Fibroblast of mammary gland (primary cell): ENCODE measurements around the gene CD180.

Experiments
- DNase-seq: peaks from one replicate; pipeline ENCODE4 v3.0.0-alpha.2; 2010; ENCODE audit warnings: low read depth
- H3K4me3 ChIP-seq: 2 replicates; pipeline ENCODE4 v1.5.1; 2011; ENCODE audit warnings: low read depth, mild to moderate bottlenecking, low read length, moderate library complexity; ENCODE audit not compliant: control insufficient read depth
- CTCF ChIP-seq: conservative IDR thresholded peaks from 2 replicates; pipeline ENCODE4 v1.5.1; 2011; ENCODE audit warnings: low read depth, low read length, inconsistent platforms; ENCODE audit not compliant: control insufficient read depth, insufficient read depth

CD180 gene

GRCh38 chr5:67192719-67193438 lies 3.7 kb downstream of the CD180 start:
- DNase-seq = no peak
- TF ChIP-seq CTCF = no peak
- no peak overlapping the region for H3K4me3 ChIP-seq

GRCh38 chr5:67190861-67191260 lies 5.7 kb downstream of the CD180 start:
- TF ChIP-seq CTCF = no peak
- H3K4me3 ChIP-seq = no peak overlapping the region
- DNase-seq = no peak

GRCh38 chr5:67190410-67190809 lies 6.2 kb downstream of the CD180 start:
- no peak for TF ChIP-seq CTCF
- H3K4me3 ChIP-seq = no peak overlapping the region
- no peak for DNase-seq

GRCh38 chr5:67189931-67190330 lies 6.7 kb downstream of the CD180 start:
- H3K4me3 ChIP-seq = no peak overlapping the region
- TF ChIP-seq CTCF = no peak
- no peak for DNase-seq

- DNase-seq = no peak
- no peak overlapping the region for H3K4me3 ChIP-seq
- no peak for TF ChIP-seq CTCF
Observed at GRCh38 chr5:67189079-67189354, 7.6 kb downstream of the CD180 start.

GRCh38 chr5:67188274-67189078 lies 8.1 kb downstream of the CD180 start:
- DNase-seq = no peak
- no peak overlapping the region for H3K4me3 ChIP-seq
- TF ChIP-seq CTCF = no peak
